ENCODE results near the gene SERPINH1.

The SERPINH1 gene

DNA sequence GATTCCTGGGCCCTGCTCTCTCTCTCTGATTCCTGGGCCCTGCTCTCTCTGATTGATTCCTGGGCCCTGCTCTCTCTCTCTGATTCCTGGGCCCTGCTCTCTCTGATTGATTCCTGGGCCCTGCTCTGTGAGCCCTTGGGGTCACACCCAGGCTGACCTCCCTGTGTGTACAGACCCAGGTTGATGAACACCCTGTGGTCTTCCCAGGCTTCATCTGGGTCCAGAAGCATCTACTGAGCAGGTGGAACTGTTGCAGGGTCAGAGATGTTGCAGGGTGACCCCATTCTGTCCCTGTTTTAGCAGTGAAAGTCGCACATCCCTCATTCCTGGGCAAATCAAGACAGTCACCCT, 20.0 kb upstream of the SERPINH1 start:
- H3K9me2 ChIP-seq (ENCODE audit: low read depth, low read length) = no peaks in the 10 kb centered on the region
- H3K27ac ChIP-seq (ENCODE audit: low read depth, low read length, poor library complexity, severe bottlenecking) = no peak overlapping the region
- no peaks in the 10 kb centered on the region for H3K9me3 ChIP-seq (ENCODE audit: low read length)
- H4K20me1 ChIP-seq (ENCODE audit: insufficient read depth, low read length) = no peaks in the 10 kb centered on the region
- H3K36me3 ChIP-seq (ENCODE audit: insufficient read depth, low read length) = no peaks in the 10 kb centered on the region
- TF ChIP-seq EZH2 (IDR thresholded peaks at IDR 0.05; ENCODE audit: borderline replicate concordance, low read length) = no peak
- TF ChIP-seq, protein P1, sequence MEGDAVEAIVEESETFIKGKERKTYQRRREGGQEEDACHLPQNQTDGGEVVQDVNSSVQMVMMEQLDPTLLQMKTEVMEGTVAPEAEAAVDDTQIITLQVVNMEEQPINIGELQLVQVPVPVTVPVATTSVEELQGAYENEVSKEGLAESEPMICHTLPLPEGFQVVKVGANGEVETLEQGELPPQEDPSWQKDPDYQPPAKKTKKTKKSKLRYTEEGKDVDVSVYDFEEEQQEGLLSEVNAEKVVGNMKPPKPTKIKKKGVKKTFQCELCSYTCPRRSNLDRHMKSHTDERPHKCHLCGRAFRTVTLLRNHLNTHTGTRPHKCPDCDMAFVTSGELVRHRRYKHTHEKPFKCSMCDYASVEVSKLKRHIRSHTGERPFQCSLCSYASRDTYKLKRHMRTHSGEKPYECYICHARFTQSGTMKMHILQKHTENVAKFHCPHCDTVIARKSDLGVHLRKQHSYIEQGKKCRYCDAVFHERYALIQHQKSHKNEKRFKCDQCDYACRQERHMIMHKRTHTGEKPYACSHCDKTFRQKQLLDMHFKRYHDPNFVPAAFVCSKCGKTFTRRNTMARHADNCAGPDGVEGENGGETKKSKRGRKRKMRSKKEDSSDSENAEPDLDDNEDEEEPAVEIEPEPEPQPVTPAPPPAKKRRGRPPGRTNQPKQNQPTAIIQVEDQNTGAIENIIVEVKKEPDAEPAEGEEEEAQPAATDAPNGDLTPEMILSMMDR (IDR thresholded peaks at IDR 0.05; ENCODE audit: low read length) = no peak
- no peaks in the 10 kb centered on the region for H3K79me2 ChIP-seq (ENCODE audit: insufficient read depth, low read length)
- H3K4me1 ChIP-seq (ENCODE audit: insufficient read depth, low read length, severe bottlenecking) = peaks cover 9% of the 10 kb centered on the region
- 0 out of 2 replicates have a peak, but pooled peaks cover 2% of the 10 kb centered on the region for H3K27me3 ChIP-seq (ENCODE audit: insufficient read depth, low read length)
- no peaks in the 10 kb centered on the region for H3F3A ChIP-seq (ENCODE audit: insufficient read depth, low read length)
- no peak overlapping the region for H2AFZ ChIP-seq (ENCODE audit: low read length)
- H3K4me2 ChIP-seq (ENCODE audit: low read length) = no peak overlapping the region
- H3K9ac ChIP-seq (ENCODE audit: low read length) = no peak overlapping the region
- no peak overlapping the region for H3K4me3 ChIP-seq (ENCODE audit: low read depth, low read length, poor library complexity, severe bottlenecking)

- no peaks in the 10 kb centered on the region for H4K20me1 ChIP-seq (ENCODE audit: insufficient read depth, low read length)
- no peaks in the 10 kb centered on the region for H3K4me1 ChIP-seq (ENCODE audit: insufficient read depth, low read length, severe bottlenecking)
- H3K9me3 ChIP-seq (ENCODE audit: low read length) = no peaks in the 10 kb centered on the region
- H3K27ac ChIP-seq (ENCODE audit: low read depth, low read length, poor library complexity, severe bottlenecking) = no peak overlapping the region
- H3K4me2 ChIP-seq (ENCODE audit: low read length) = no peak overlapping the region
- H3K79me2 ChIP-seq (ENCODE audit: insufficient read depth, low read length) = no peaks in the 10 kb centered on the region
- no peak overlapping the region for H2AFZ ChIP-seq (ENCODE audit: low read length)
- TF ChIP-seq, protein P1 (IDR thresholded peaks at IDR 0.05; ENCODE audit: low read length) = no peak
- no peak for TF ChIP-seq EZH2 (IDR thresholded peaks at IDR 0.05; ENCODE audit: borderline replicate concordance, low read length)
- no peaks in the 10 kb centered on the region for H3K36me3 ChIP-seq (ENCODE audit: insufficient read depth, low read length)
- no peaks in the 10 kb centered on the region for H3K9me2 ChIP-seq (ENCODE audit: low read depth, low read length)
- H3K27me3 ChIP-seq (ENCODE audit: insufficient read depth, low read length) = 0 out of 2 replicates have a peak, but pooled peaks cover 3% of the 10 kb centered on the region
- no peak overlapping the region for H3K4me3 ChIP-seq (ENCODE audit: low read depth, low read length, poor library complexity, severe bottlenecking)
- H3F3A ChIP-seq (ENCODE audit: insufficient read depth, low read length) = no peaks in the 10 kb centered on the region
- H3K9ac ChIP-seq (ENCODE audit: low read length) = no peak overlapping the region
Observed at GRCh38 chr11:75543806-75544205, 18.2 kb upstream of the SERPINH1 start.

DNA sequence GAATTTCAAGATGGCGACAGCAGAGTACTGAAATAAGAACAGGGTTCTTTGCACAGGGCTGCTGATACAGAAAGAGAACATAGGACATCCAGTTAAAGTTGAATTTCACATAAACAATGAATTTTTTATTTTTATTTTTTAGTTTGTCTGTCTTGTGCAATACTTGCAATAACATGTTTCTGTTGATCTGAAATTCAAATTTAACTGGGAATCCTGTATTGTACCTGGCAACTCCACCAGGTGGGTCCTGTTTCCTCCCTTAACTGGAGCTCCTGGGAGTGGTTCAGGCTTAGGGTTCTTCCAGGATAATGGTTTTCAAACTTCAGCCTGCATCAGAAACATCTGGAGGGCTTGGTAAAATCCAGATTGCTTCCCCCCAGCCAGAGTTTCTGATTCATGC, 14.9 kb upstream of the SERPINH1 start:
- no peaks in the 10 kb centered on the region for H3K4me1 ChIP-seq (ENCODE audit: insufficient read depth, low read length, severe bottlenecking)
- no peak overlapping the region for H3K9ac ChIP-seq (ENCODE audit: low read length)
- no peaks in the 10 kb centered on the region for H3F3A ChIP-seq (ENCODE audit: insufficient read depth, low read length)

More for the DNA sequence above, 14.9 kb upstream of the SERPINH1 start:
- H3K9me2 ChIP-seq (ENCODE audit: low read depth, low read length) = no peaks in the 10 kb centered on the region
- no peaks in the 10 kb centered on the region for H3K79me2 ChIP-seq (ENCODE audit: insufficient read depth, low read length)
- no peak overlapping the region for H3K27ac ChIP-seq (ENCODE audit: low read depth, low read length, poor library complexity, severe bottlenecking)
- H2AFZ ChIP-seq (ENCODE audit: low read length) = no peak overlapping the region
- no peaks in the 10 kb centered on the region for H3K36me3 ChIP-seq (ENCODE audit: insufficient read depth, low read length)
- H3K9me3 ChIP-seq (ENCODE audit: low read length) = no peaks in the 10 kb centered on the region
- TF ChIP-seq, protein P1 (IDR thresholded peaks at IDR 0.05; ENCODE audit: low read length) = no peak
- TF ChIP-seq EZH2 (IDR thresholded peaks at IDR 0.05; ENCODE audit: borderline replicate concordance, low read length) = no peak
- no peak overlapping the region for H3K4me3 ChIP-seq (ENCODE audit: low read depth, low read length, poor library complexity, severe bottlenecking)
- no peaks in the 10 kb centered on the region for H4K20me1 ChIP-seq (ENCODE audit: insufficient read depth, low read length)
- H3K27me3 ChIP-seq (ENCODE audit: insufficient read depth, low read length) = peaks cover 9% of the 10 kb centered on the region; the same call in 1 of the 2 replicates
- no peak overlapping the region for H3K4me2 ChIP-seq (ENCODE audit: low read length)

Measured in OCI-LY1 (cell line).